RPMI7951 (cell line): ENCODE measurements around the gene PGM3. TPM values are rescaled to one million over a fixed set of nuclear protein-coding genes. Genes with fewer than 3 reads are reported as not detected.
A peak's percentile ranks its signal among the peaks of the same experiment; 100 is the strongest.
"Not testable (repeated sequence)": the region's sequence is repeated elsewhere in the genome, so short reads cannot be mapped to it uniquely, and the experiment has no call there.

ENCODE experiments used
- DNase-seq: peaks from one replicate; pipeline ENCODE4 v3.0.0-alpha.2; 2012; ENCODE audit warnings: low read depth
- total RNA-seq: library from RNA; depleted of rRNA; stranded (reverse); fragments of >200 nt; shearing (Covaris generic); gene quantifications from 2 replicates; pipeline ENCODE4 v1.2.3, GENCODE V29; 2014; rRNA removed

The PGM3 gene, protein sequence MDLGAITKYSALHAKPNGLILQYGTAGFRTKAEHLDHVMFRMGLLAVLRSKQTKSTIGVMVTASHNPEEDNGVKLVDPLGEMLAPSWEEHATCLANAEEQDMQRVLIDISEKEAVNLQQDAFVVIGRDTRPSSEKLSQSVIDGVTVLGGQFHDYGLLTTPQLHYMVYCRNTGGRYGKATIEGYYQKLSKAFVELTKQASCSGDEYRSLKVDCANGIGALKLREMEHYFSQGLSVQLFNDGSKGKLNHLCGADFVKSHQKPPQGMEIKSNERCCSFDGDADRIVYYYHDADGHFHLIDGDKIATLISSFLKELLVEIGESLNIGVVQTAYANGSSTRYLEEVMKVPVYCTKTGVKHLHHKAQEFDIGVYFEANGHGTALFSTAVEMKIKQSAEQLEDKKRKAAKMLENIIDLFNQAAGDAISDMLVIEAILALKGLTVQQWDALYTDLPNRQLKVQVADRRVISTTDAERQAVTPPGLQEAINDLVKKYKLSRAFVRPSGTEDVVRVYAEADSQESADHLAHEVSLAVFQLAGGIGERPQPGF
- 66.7 and 85.9 TPM in 2 replicates for total RNA-seq

GRCh38 chr6:83192871-83193746 is at the start of gene PGM3, which contains the start of gene RWDD2A:
TSS of gene PGM3 (minus strand) at chr6:83193265. CDS start at chr6:83191012, 2,253 bp downstream.
TSS of gene RWDD2A (plus strand) at chr6:83193357. CDS start at chr6:83194452, 1,095 bp downstream.
- peak; percentile 85 for DNase-seq

DNA sequence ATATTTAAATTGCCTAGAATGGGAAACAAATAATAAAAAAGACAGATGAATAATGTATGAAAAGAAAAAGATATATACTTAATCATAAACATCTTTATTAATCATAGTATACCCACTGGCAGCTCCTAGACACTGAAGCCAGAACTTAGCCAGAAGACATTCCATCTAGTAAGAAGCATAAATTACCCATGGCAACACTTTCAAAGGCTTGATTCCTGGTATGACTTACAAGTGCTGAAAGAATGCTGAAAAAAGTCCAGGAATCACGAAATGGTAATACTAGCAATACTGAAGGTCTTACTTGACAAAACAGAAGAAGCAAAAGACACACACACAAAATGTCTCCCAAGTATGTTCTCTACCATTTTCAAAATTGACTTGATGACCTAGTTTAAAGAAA is 38.1 kb upstream of the PGM3 start:
- DNase-seq, result no peak

DNA sequence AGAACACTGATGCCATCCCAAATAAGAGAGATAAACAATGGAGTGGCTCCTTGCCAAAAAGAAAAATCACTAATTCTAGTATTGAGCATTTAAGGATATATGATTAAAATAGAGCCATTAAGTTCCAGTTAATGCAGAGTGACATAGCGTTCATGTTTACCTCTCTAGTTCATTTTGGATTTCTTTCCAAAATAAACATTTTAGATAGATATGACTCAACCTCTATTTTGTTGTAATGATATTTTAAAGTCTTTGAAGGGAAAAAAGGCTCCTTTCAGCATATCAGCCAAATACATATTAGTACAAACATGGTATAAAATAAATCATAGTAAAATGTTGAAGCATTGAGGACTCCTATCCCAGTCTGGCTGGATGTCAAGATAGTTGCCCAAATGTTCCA is 33.5 kb upstream of the PGM3 start:
- no peak for DNase-seq

- DNase-seq, result peak; percentile 50
These were observed 28.9 kb upstream of the PGM3 start for GRCh38 chr6:83221889-83222479.

DNA sequence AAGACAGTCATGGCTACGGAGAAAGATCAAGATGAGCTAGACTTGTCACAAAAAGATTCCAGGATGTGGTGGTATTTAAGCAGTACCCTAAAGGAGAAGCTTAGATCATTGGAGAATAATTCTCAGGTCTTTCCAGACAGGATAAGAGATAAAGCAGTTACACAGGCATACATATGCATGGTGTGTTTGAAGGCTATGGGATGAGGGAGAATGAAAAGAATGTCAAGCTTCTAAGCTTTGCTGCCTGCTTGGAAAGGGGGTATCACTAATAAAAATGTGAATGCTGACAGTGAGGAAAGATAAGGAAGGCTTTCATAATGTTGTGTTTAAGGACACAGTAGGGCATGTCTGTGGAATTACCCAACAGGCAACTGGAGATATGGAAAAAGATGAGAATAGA is 28.2 kb upstream of the PGM3 start:
- no peak for DNase-seq

- no peak for DNase-seq
These were observed 27.1 kb upstream of the PGM3 start for GRCh38 chr6:83220121-83220520.

- no peak for DNase-seq
These were observed 25.6 kb upstream of the PGM3 start for GRCh38 chr6:83218646-83219045.

- no peak for DNase-seq
These were observed 23.7 kb upstream of the PGM3 start for GRCh38 chr6:83216806-83217205.

DNA sequence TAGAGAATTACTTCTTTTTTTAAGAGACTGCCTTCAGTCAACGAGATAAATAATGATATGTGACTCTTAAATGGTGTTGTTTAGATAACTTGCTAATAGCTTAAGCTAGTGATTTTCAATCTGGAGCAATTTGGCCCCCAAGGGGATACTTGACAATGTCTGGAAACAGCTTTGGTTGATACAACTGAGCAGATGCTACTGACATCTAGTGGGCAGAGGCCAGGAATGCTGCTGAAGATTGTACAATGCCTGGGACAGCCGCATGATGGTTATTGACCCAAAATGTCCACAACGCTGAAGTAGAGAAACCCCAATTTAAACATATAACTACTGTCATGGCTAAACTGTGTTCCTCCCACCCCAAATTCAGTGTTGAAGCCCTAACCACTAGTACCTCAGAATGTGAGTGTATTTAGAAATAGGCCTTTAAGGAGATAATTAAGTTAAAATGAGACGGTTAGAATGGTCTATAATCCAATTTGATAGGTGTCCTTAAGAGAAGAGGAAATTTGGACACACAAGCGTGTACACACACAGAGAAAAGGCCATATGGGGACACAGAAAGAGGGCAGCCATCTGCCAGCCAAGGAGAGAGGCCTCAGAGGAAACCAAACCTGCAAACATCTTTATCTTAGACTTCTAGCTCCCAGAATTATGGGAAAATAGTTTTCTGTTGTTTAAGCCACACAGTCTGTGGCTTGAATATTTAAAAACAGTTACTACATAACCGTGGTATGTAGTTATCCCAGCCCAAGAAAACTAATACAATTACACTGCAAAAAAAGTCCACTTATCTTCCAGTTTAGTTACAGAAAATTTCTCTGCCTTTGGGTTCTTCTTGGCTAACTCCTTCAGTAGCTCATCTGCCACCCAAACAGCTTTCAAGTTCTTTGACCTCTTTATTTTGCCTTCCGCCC is 22.3 kb upstream of the PGM3 start:
- peak; percentile 73 for DNase-seq

GRCh38 chr6:83202031-83202430 is 9.0 kb upstream of the PGM3 start:
- DNase-seq, result no peak

GRCh38 chr6:83199863-83200225 is 6.8 kb upstream of the PGM3 start:
- DNase-seq, result peak; percentile 85

DNA sequence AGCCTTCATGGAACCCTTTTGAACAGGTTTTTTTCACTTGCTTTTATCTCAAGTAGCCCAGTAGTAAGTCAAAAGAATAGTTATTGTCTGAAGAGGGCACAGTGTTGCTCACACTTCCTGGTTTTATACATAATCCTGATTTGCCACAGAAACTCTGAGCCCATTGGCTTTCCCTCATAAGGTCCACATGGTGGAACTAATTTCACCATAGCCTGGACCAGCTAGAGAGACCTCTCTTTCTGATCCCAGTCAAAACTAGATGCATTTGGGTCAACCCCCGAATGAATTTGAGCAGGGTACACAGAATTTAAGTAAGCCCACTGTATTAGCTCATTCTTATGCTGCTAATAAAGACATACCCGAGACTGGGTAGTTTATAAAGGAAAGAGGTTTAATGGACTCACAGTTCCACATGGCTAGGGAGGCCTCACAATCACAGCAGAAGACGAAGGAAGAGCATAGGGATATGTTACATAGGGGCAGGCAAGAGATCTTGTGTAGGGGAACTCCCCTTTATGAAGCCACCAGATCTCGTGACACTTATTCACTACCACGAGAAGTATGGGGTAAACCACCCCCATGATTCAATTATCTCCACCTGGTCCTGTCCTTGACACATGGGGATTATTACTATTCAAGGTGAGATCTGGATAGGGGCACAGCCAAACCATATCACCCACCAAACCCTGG is 6.3 kb upstream of the PGM3 start:
- no peak for DNase-seq

- no peak for DNase-seq
These were observed 5.6 kb upstream of the PGM3 start for GRCh38 chr6:83198486-83199172.

- DNase-seq, result peak; percentile 43
These were observed 892 bp upstream of the PGM3 start for GRCh38 chr6:83193747-83194566.

- DNase-seq, result no peak
These were observed 609 bp downstream of the PGM3 start for GRCh38 chr6:83192456-83192855.

- DNase-seq, result not testable (repeated sequence)
These were observed 1.1 kb downstream of the PGM3 start for GRCh38 chr6:83191974-83192373.

DNA sequence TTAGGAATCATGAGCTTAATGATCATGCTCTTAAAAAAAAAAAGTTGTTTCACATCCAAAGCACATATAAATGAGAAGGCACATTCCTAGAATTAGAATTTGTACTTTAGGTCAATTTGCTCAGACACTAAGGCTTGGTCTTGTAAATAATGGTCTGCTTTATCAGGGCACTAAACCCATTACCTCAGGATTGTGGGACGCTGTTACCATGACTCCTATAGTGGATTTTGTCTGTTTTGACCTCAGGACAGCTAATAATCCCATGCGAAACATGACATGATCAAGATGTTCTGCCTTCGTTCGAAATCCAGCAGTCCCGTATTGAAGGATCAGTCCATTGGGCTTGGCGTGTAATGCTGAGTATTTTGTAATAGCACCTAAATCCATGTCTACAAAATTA is 2.4 kb downstream of the PGM3 start:
- DNase-seq, result no peak

DNA sequence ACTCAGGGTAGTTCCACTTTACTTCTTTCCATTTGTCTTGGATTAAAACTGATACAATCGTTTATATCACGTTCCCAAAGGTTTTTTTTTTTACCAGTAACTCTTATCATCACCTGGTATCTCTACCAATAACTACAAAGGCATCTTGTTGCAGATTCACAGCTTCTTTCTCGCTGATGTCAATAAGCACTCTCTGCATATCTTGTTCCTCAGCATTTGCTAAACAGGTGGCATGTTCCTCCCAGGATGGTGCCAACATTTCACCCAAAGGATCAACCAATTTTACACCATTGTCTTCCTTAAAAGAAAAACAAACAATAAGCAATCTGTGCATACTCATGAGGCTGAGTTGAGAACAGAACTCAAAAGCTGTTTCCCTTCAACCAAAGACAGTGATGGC is 4.6 kb downstream of the PGM3 start:
- no peak for DNase-seq

DNA sequence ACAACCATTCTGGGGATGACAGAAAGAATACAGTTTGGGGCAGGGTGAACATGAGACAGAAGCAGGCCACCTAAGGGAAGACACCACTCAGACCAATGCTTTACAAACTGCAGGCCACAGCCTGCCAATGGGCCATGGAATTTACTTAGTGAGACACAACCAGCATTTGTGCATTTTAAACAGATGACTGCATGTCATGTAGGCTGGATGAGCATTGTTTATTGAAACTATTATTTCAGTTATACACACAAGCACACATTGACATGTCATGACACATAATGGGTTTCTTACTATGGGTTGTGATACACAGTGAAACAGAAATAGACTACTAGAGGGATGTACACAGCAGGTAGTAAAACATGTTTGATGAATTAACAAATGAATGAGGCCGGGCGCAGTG is 8.0 kb downstream of the PGM3 start:
- no peak for DNase-seq
